Hepatocyte (in vitro differentiated cells): ENCODE measurements around the gene AOPEP. TPM values are rescaled to one million over a fixed set of nuclear protein-coding genes. Genes with fewer than 3 reads are reported as not detected.

Source experiments
- DNase-seq: peaks from one replicate; pipeline ENCODE4 v3.0.0-alpha.2; 2016; ENCODE audit warnings: low spot score
- H2AFZ ChIP-seq: fragments of 200-600 bp; sonication (generic); 2 replicates; pipeline ENCODE4 v1.6.0; 2016; ENCODE audit warnings: antibody characterized with exemption, mild to moderate bottlenecking
- H3K27ac ChIP-seq: fragments of 200-600 bp; sonication (generic); 2 replicates; pipeline ENCODE4 v1.5.1; 2016; ENCODE audit warnings: mild to moderate bottlenecking
- H3K27me3 ChIP-seq: fragments of 200-600 bp; sonication (generic); 2 replicates; pipeline ENCODE4 v1.6.1; 2016
- H3K36me3 ChIP-seq: fragments of 200-600 bp; sonication (generic); replicated peaks from 2 replicates; pipeline ENCODE4 v1.5.1; 2016; ENCODE audit warnings: low read depth; ENCODE audit not compliant: insufficient read depth
- H3K4me1 ChIP-seq: fragments of 200-600 bp; sonication (generic); 2 replicates; pipeline ENCODE4 v1.5.1; 2016; ENCODE audit warnings: mild to moderate bottlenecking, moderate library complexity; ENCODE audit not compliant: insufficient read depth
- H3K4me2 ChIP-seq: fragments of 200-600 bp; sonication (generic); 2 replicates; pipeline ENCODE4 v1.6.0; 2016
- H3K4me3 ChIP-seq: fragments of 200-600 bp; sonication (generic); 2 replicates; pipeline ENCODE4 v1.5.1; 2016; ENCODE audit warnings: mild to moderate bottlenecking
- H3K79me2 ChIP-seq: fragments of 200-600 bp; sonication (generic); 2 replicates; pipeline ENCODE4 v1.6.0; 2017; ENCODE audit warnings: mild to moderate bottlenecking
- H3K9me2 ChIP-seq: fragments of 200-600 bp; sonication (generic); replicated peaks from 2 replicates; pipeline ENCODE4 v1.6.0; 2017; ENCODE audit warnings: mild to moderate bottlenecking; ENCODE audit not compliant: insufficient read depth
- H3K9me3 ChIP-seq: fragments of 200-600 bp; sonication (generic); 2 replicates; pipeline ENCODE4 v1.5.1; 2016; ENCODE audit warnings: low read depth, mild to moderate bottlenecking
- H4K20me1 ChIP-seq: fragments of 200-600 bp; sonication (generic); 2 replicates; pipeline ENCODE4 v1.6.0; 2016; ENCODE audit warnings: mild to moderate bottlenecking; ENCODE audit not compliant: insufficient read depth, poor library complexity, severe bottlenecking
- EZH2 ChIP-seq: fragments of 200-600 bp; sonication (generic); IDR thresholded peaks from 2 replicates; pipeline ENCODE4 v1.6.1; 2016; ENCODE audit warnings: antibody characterized with exemption, mild to moderate bottlenecking, borderline replicate concordance
- EZH2phosphoT487 ChIP-seq: fragments of 200-600 bp; sonication (generic); IDR thresholded peaks from one replicate; pipeline ENCODE4 v1.6.1; 2018; ENCODE audit warnings: antibody characterized with exemption, mild to moderate bottlenecking, low read depth, moderate library complexity; ENCODE audit not compliant: unreplicated experiment, severe bottlenecking
- WGBS: methylation state at CpG from one replicate; pipeline ENCODE4 v1.1.6; 2016; ENCODE audit warnings: low lambda C conversion rate; ENCODE audit errors: missing lambda C conversion rate; 5-methylcytosine and 5-hydroxymethylcytosine counted together
- polyA plus RNA-seq: library from polyadenylated mRNA; unstranded; fragments of >200 nt; fragmentation: Nextera tagmentation; extraction: Ambion mirVana; gene quantifications from 2 replicates; pipeline ENCODE4 v1.2.1, GENCODE V29; 2016
- total RNA-seq: library from RNA; depleted of rRNA; stranded (reverse); fragments of >200 nt; gene quantifications from 2 replicates; pipeline ENCODE4 v1.2.3, GENCODE V29; 2014
- TF ChIP-seq, protein P1 (sequence below): fragments of 200-600 bp; sonication (generic); IDR thresholded peaks from 2 replicates; pipeline ENCODE4 v1.5.1; 2016; ENCODE audit warnings: antibody characterized with exemption, mild to moderate bottlenecking; ENCODE audit not compliant: poor library complexity

Gene AOPEP
- total and polyA plus RNA-seq, 2 experiments from 2014 or later = 82.8 to 101 TPM

DNA sequence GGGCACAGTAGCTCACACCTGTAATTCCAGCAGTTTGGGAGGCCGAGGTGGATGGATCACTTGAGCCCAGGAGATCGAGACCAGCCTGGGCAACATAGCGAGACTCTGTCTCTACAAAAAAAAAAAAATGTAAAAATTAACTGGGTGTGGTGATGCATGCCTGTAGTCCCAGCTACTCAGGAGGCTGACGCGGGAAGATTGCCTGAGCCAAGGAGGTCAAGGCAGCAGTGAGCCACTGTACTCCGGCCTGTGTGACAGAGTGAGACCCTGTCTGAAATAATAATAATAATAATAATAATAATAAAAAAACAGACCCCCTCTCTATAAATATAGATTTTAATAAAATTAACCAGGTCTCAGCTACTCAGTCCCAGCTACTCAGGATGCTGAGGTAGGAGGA, 179.7 kb downstream of the AOPEP start:
- peaks cover 35% of the 10 kb centered on the region for H3K4me1 ChIP-seq
- H3K27ac ChIP-seq = no peak overlapping the region
- H3K9me2 ChIP-seq = no peaks in the 10 kb centered on the region
- no peaks in the 10 kb centered on the region for H3K36me3 ChIP-seq
- no peaks in the 10 kb centered on the region for H3K27me3 ChIP-seq
- no peak overlapping the region for H2AFZ ChIP-seq
- H3K9me3 ChIP-seq = no peaks in the 10 kb centered on the region
- no peak overlapping the region for H3K4me2 ChIP-seq
- TF ChIP-seq EZH2phosphoT487 = no peak
- TF ChIP-seq, protein P1, sequence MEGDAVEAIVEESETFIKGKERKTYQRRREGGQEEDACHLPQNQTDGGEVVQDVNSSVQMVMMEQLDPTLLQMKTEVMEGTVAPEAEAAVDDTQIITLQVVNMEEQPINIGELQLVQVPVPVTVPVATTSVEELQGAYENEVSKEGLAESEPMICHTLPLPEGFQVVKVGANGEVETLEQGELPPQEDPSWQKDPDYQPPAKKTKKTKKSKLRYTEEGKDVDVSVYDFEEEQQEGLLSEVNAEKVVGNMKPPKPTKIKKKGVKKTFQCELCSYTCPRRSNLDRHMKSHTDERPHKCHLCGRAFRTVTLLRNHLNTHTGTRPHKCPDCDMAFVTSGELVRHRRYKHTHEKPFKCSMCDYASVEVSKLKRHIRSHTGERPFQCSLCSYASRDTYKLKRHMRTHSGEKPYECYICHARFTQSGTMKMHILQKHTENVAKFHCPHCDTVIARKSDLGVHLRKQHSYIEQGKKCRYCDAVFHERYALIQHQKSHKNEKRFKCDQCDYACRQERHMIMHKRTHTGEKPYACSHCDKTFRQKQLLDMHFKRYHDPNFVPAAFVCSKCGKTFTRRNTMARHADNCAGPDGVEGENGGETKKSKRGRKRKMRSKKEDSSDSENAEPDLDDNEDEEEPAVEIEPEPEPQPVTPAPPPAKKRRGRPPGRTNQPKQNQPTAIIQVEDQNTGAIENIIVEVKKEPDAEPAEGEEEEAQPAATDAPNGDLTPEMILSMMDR = no peak
- no peak for TF ChIP-seq EZH2
- H4K20me1 ChIP-seq = no peaks in the 10 kb centered on the region
- peaks cover 25% of the 10 kb centered on the region for H3K79me2 ChIP-seq
- DNase-seq = no peak
- H3K4me3 ChIP-seq = no peak overlapping the region
- WGBS = 95% methylated on average over 6 of the region's 6 CpGs

DNA sequence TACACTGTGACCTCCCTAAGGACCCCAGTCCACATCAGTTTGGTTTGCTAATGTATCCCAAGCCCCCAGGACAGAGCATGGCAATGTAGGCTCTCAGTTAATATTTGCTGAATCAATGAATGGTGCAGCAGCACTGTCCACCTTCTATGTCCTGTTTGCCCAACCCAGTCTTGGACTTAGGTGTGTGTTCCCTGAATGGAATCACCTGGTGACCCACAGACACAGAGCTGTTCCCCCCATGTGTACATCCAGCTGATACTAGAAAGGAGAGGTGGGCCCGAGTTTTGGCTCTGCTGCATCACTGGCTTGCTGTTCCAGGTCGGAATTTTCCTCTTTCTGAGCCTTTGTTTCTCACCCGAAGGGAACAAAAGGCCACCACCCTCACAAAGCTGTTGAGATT, 180.2 kb downstream of the AOPEP start:
- Histone ChIP-seq H3K4me3 (no peak overlapping the region), H3K79me2 (peaks cover 22% of the 10 kb centered on the region), H3K4me2 (no peak overlapping the region), H4K20me1 (no peaks in the 10 kb centered on the region), H3K9me3 (no peaks in the 10 kb centered on the region), H3K4me1 (peaks cover 30% of the 10 kb centered on the region), H3K36me3 (no peaks in the 10 kb centered on the region), H3K9me2 (no peaks in the 10 kb centered on the region), H2AFZ (no peak overlapping the region), H3K27me3 (no peaks in the 10 kb centered on the region), H3K27ac (no peak overlapping the region)
- no peak for TF ChIP-seq EZH2
- DNase-seq = no peak
- 84% methylated on average over 3 of the region's 3 CpGs for WGBS

GRCh38 chr9:94907264-94907936, 180.9 kb downstream of the AOPEP start:
- Histone ChIP-seq H4K20me1 (no peaks in the 10 kb centered on the region), H3K79me2 (peaks cover 18% of the 10 kb centered on the region), H3K4me3 (no peak overlapping the region), H3K27me3 (no peaks in the 10 kb centered on the region), H3K9me3 (no peaks in the 10 kb centered on the region), H3K36me3 (no peaks in the 10 kb centered on the region), H3K4me1 (peaks cover 24% of the 10 kb centered on the region), H2AFZ (no peak overlapping the region), H3K9me2 (no peaks in the 10 kb centered on the region), H3K27ac (peak overlapping the region; percentile 75), H3K4me2 (peak overlapping the region; percentile 42)
- TF ChIP-seq EZH2 (no peak), EZH2phosphoT487 (no peak)
- TF ChIP-seq, protein P1 = no peak
- 63% methylated on average over 8 of the region's 8 CpGs for WGBS
- DNase-seq = no peak

DNA sequence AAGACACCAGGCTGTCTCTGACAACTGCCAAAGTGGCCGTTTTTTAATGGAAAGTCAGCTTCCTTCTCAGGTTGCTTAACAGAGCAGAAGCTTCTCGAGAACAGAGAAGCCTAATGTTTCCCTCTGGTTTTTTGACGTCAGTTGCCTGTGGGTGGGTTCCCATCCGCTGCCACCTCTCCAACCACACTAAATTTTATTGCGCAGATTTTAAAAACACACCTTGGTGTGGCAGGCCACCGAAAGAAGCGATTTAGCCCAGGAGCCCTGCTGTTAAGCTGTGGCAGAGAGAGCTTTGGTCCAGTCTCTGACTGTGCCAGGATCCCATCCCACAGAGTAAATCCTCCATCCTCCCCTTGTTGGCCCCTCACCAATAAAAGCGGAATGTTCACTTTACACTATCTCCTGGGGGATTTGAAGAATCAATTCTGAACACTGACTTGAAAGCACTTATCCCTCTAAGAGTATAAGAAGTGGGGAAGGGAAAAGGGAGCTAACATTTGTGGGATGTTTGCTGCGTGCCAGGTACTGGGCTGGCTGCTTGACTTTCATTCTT, 181.6 kb downstream of the AOPEP start:
- Histone ChIP-seq H3K27me3 (no peaks in the 10 kb centered on the region), H3K9me2 (no peaks in the 10 kb centered on the region), H3K9me3 (no peaks in the 10 kb centered on the region), H3K27ac (peak overlapping the region; percentile 75), H3K36me3 (no peaks in the 10 kb centered on the region), H3K4me3 (no peak overlapping the region), H3K4me2 (peak overlapping the region; percentile 42), H2AFZ (no peak overlapping the region), H3K79me2 (peaks cover 17% of the 10 kb centered on the region), H4K20me1 (no peaks in the 10 kb centered on the region), H3K4me1 (peaks cover 27% of the 10 kb centered on the region)
- no peak for DNase-seq
- no peak for TF ChIP-seq EZH2phosphoT487
- TF ChIP-seq, protein P1 = no peak
- no peak for TF ChIP-seq EZH2
- 38% methylated on average over 9 of the region's 9 CpGs for WGBS
